K562 (cell line): ENCODE data around the gene HP1BP3. TPM values are rescaled to one million over a fixed set of nuclear protein-coding genes. Genes with fewer than 3 reads are reported as not detected.
A peak's percentile ranks its signal among the peaks of the same experiment; 100 is the strongest.

Experiments
- DPF2 ChIP-seq: fragments of 450-650 bp; IDR thresholded peaks from 2 replicates; pipeline ENCODE4 v1.6.1; 2016
- EP400 ChIP-seq: fragments of 450-650 bp; IDR thresholded peaks from 2 replicates; pipeline ENCODE4 v1.6.1; 2017; ENCODE audit warnings: antibody characterized with exemption, mild to moderate bottlenecking, moderate library complexity
- EZH2 ChIP-seq: IDR thresholded peaks from 2 replicates; pipeline ENCODE4 v1.6.1; 2012; ENCODE audit warnings: low read depth, mild to moderate bottlenecking, inconsistent platforms, low read length, borderline replicate concordance
- SMC3 ChIP-seq: conservative IDR thresholded peaks from 2 replicates; pipeline ENCODE4 v1.6.1; 2011; ENCODE audit warnings: low read depth, low read length, improper control_type of control experiment; ENCODE audit not compliant: insufficient read depth
- ZNF184 ChIP-seq: sonication (generic); formaldehyde crosslinking; IDR thresholded peaks from 2 replicates; pipeline ENCODE4 v1.5.0; 2020; ENCODE audit warnings: missing genetic modification reagents
- polyA plus RNA-seq, 8 experiments: library from polyadenylated mRNA; depleted of rRNA in 4 of 8; stranded (reverse) in 5 of 8; unstranded in 3 of 8; fragments of >200 nt; fragmentation: Nextera tagmentation in 2 of 8; fragmentation: Illumina TruSeq in 1 of 8; extraction: Ambion mirVana in 2 of 8; extraction: Trizol in 1 of 8; gene quantifications; 2 replicates each; pipeline versions ENCODE4 v1.2.1 to v1.2.3, GENCODE V29; 2011 to 2014; ENCODE audit warnings: inconsistent platforms in 1 of 8, missing spikeins in 1 of 8
- total RNA-seq, 7 experiments: library from RNA; depleted of rRNA in 6 of 7; stranded (reverse); fragments of >200 nt in 6 of 7; fragmentation: Illumina TruSeq in 2 of 7; extraction: Trizol in 2 of 7; gene quantifications; 2 replicates each; pipeline versions ENCODE4 v1.2.1 to v1.2.3, GENCODE V29; 2011 to 2021; ENCODE audit warnings: low replicate concordance in 1 of 7
- TF ChIP-seq, protein P1 (sequence below): IDR thresholded peaks from 2 replicates; pipeline ENCODE4 v1.6.1; 2011; ENCODE audit not compliant: insufficient read length; ENCODE audit errors: extremely low read depth
- TF ChIP-seq, protein P2 (sequence below): fragments of 450-650 bp; formaldehyde crosslinking; IDR thresholded peaks from 2 replicates; pipeline ENCODE4 v1.4.0; 2022; ENCODE audit warnings: missing genetic modification characterization

HP1BP3 gene
- total and polyA plus RNA-seq, 9 of the 15 experiments (the other 6 are each of a cell fraction or from before 2014, with no cell fraction given), result 57.3 to 513 (median 240) TPM

DNA sequence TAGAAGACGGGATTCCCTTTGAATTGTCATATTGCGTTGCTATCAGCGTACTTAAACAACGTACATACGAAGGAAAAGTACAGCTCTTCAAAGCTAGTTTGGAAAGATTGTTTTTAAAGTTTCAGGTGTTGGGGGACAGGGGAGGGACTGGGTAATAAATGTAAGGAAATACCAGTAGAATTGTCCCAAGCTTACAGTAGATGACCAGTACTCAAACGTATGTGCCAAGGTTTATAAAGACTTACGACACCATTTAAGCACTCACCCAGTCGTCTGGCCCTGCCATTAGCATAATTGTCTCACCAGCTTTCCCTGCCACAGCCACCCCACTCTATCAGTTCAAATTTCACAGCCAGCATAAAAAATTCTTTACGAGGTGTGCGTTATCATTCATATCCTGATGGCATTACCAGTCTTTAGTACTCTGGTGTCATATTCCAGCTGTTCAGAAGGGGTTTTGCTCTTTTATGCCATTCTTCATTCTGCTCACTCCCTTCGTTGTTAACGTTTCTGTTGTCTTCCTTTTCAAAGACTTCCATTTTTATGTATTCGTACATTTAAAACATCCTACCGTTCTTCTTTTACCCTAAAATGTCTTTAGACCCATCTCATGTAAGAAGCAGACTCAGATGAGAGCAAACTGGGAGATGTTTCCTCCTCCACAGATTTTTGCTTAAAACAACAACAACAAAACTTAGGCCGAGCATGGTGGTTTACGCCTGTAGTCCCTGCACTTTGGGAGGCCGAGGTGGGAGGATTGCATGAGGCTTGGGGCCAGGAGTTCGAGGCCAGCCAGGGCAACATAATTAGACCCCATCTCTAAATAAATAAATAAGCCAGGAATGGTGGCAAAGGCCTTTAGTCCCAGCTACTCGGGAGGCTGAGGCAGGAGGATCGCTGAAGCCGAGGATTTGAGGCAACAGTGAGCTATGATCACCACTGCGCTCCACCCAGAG lies 1.0 kb upstream of the HP1BP3 start (continued):
- TF ChIP-seq, protein P1, sequence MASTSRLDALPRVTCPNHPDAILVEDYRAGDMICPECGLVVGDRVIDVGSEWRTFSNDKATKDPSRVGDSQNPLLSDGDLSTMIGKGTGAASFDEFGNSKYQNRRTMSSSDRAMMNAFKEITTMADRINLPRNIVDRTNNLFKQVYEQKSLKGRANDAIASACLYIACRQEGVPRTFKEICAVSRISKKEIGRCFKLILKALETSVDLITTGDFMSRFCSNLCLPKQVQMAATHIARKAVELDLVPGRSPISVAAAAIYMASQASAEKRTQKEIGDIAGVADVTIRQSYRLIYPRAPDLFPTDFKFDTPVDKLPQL, result no peak
- peak; percentile 52 for TF ChIP-seq DPF2
- TF ChIP-seq, protein P2, sequence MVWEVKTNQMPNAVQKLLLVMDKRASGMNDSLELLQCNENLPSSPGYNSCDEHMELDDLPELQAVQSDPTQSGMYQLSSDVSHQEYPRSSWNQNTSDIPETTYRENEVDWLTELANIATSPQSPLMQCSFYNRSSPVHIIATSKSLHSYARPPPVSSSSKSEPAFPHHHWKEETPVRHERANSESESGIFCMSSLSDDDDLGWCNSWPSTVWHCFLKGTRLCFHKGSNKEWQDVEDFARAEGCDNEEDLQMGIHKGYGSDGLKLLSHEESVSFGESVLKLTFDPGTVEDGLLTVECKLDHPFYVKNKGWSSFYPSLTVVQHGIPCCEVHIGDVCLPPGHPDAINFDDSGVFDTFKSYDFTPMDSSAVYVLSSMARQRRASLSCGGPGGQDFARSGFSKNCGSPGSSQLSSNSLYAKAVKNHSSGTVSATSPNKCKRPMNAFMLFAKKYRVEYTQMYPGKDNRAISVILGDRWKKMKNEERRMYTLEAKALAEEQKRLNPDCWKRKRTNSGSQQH (CRISPR knock-in tag), result no peak
- no peak for TF ChIP-seq EZH2
- no peak for TF ChIP-seq SMC3
- TF ChIP-seq EP400, result no peak
- TF ChIP-seq ZNF184 (CRISPR knock-in tag), result no peak
